Sigmoid colon (tissue), 4 donors: ENCODE measurements around the gene P2RX3.

Experiments
- CTCF ChIP-seq, 4 experiments: fragments of 450-650 bp in 3 of 4; fragments of 200-600 bp in 1 of 4; IDR thresholded peaks; one replicate each; pipeline ENCODE4 v1.5.1; 2016 to 2019; ENCODE audit warnings: antibody characterized with exemption in 4 of 4, mild to moderate bottlenecking in 3 of 4, moderate library complexity in 2 of 4
- POLR2AphosphoS5 ChIP-seq, 4 donors: sonication (generic); formaldehyde crosslinking; IDR thresholded peaks; one replicate each; pipeline ENCODE4 v1.6.1; 2017; ENCODE audit warnings: antibody characterized with exemption in 4 of 4

GRCh38 chr11:57370941-57371340 lies 32.8 kb downstream of the P2RX3 start:
- TF ChIP-seq POLR2AphosphoS5 (IDR thresholded peaks at IDR 0.05) (no peak), CTCF (IDR thresholded peaks at IDR 0.05) (no peak)
